HepG2 (cell line): ENCODE data around the gene ARHGAP33. TPM values are rescaled to one million over a fixed set of nuclear protein-coding genes. Genes with fewer than 3 reads are reported as not detected.

Experiments
- ATF7 ChIP-seq, 2 experiments: fragments of 450-650 bp in 1 of 2; sonication (generic) in 1 of 2; formaldehyde crosslinking in 1 of 2; IDR thresholded peaks; 2 replicates each; pipeline versions ENCODE4 v1.4.0 to v1.6.1; 2016 to 2020; ENCODE audit warnings: antibody characterized with exemption in 1 of 2, mild to moderate bottlenecking in 1 of 2, missing genetic modification reagents in 1 of 2
- KAT8 ChIP-seq: IDR thresholded peaks from 2 replicates; pipeline ENCODE4 v1.6.1; 2016; ENCODE audit warnings: missing genetic modification reagents, missing compliant biosample characterization
- KLF9 ChIP-seq: IDR thresholded peaks from 2 replicates; pipeline ENCODE4 v1.6.1; 2016; ENCODE audit warnings: low read depth
- NR1H2 ChIP-seq: sonication (generic); formaldehyde crosslinking; IDR thresholded peaks from 2 replicates; pipeline ENCODE4 v1.8.1; 2022; ENCODE audit warnings: low read depth, missing genetic modification reagents, borderline replicate concordance
- PLSCR1 ChIP-seq: sonication (generic); formaldehyde crosslinking; IDR thresholded peaks from 2 replicates; pipeline ENCODE4 v1.5.0; 2020; ENCODE audit warnings: missing genetic modification reagents, mild to moderate bottlenecking, borderline replicate concordance
- RAD21 ChIP-seq: fragments of 450-650 bp; formaldehyde crosslinking; IDR thresholded peaks from 2 replicates; pipeline ENCODE4 v1.5.0; 2020; ENCODE audit warnings: mild to moderate bottlenecking
- STAG1 ChIP-seq: sonication (generic); formaldehyde crosslinking; IDR thresholded peaks from 2 replicates; pipeline ENCODE4 v1.4.0; 2020; ENCODE audit warnings: missing genetic modification reagents
- ZXDC ChIP-seq: sonication (generic); formaldehyde crosslinking; IDR thresholded peaks from 2 replicates; pipeline ENCODE4 v1.5.0; 2020; ENCODE audit warnings: mild to moderate bottlenecking, missing genetic modification reagents
- polyA plus RNA-seq, 8 experiments: library from polyadenylated mRNA; depleted of rRNA in 3 of 8; stranded (reverse) in 7 of 8; unstranded in 1 of 8; fragments of >200 nt; fragmentation: Illumina TruSeq in 4 of 8; extraction: Trizol in 4 of 8; gene quantifications; 2 replicates each; pipeline versions ENCODE4 v1.2.1 to v1.2.3, GENCODE V29; 2011 to 2016; ENCODE audit warnings: low read depth in 4 of 8, missing spikeins in 1 of 8, mixed read lengths in 1 of 8; ENCODE audit not compliant: insufficient read depth in 1 of 8
- total RNA-seq, 5 experiments: library from RNA; depleted of rRNA; stranded (reverse); fragments of >200 nt; fragmentation: Illumina TruSeq; extraction: Trizol; gene quantifications; 2 replicates each; pipeline ENCODE4 v1.2.3, GENCODE V29; 2016; ENCODE audit warnings: low read depth in 1 of 5
- TF ChIP-seq, protein P1 (sequence below): sonication (generic); formaldehyde crosslinking; conservative IDR thresholded peaks from 2 replicates; pipeline ENCODE4 v1.8.1; 2023; ENCODE audit warnings: missing genetic modification reagents
- TF ChIP-seq, protein P2 (sequence below): IDR thresholded peaks from 2 replicates; pipeline ENCODE4 v1.6.1; 2012; ENCODE audit warnings: low read length, improper control_type of control experiment
- TF ChIP-seq, protein P3 (sequence below): IDR thresholded peaks from 2 replicates; pipeline ENCODE4 v1.6.1; 2016; ENCODE audit warnings: low read depth, missing genetic modification reagents, missing compliant biosample characterization
- TF ChIP-seq, protein P4 (sequence below): sonication (generic); formaldehyde crosslinking; IDR thresholded peaks from 2 replicates; pipeline ENCODE4 v1.4.0; 2020; ENCODE audit warnings: missing genetic modification reagents

The ARHGAP33 gene
- total and polyA plus RNA-seq, 2 of the 13 experiments (the other 11 are each of a cell fraction or from before 2014, with no cell fraction given): 1.3 to 2.7 TPM

- TF ChIP-seq, protein P1, sequence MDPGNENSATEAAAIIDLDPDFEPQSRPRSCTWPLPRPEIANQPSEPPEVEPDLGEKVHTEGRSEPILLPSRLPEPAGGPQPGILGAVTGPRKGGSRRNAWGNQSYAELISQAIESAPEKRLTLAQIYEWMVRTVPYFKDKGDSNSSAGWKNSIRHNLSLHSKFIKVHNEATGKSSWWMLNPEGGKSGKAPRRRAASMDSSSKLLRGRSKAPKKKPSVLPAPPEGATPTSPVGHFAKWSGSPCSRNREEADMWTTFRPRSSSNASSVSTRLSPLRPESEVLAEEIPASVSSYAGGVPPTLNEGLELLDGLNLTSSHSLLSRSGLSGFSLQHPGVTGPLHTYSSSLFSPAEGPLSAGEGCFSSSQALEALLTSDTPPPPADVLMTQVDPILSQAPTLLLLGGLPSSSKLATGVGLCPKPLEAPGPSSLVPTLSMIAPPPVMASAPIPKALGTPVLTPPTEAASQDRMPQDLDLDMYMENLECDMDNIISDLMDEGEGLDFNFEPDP (CRISPR knock-in tag): no peak
- peak; percentile 32 for TF ChIP-seq STAG1 (CRISPR knock-in tag)
- TF ChIP-seq, protein P2, sequence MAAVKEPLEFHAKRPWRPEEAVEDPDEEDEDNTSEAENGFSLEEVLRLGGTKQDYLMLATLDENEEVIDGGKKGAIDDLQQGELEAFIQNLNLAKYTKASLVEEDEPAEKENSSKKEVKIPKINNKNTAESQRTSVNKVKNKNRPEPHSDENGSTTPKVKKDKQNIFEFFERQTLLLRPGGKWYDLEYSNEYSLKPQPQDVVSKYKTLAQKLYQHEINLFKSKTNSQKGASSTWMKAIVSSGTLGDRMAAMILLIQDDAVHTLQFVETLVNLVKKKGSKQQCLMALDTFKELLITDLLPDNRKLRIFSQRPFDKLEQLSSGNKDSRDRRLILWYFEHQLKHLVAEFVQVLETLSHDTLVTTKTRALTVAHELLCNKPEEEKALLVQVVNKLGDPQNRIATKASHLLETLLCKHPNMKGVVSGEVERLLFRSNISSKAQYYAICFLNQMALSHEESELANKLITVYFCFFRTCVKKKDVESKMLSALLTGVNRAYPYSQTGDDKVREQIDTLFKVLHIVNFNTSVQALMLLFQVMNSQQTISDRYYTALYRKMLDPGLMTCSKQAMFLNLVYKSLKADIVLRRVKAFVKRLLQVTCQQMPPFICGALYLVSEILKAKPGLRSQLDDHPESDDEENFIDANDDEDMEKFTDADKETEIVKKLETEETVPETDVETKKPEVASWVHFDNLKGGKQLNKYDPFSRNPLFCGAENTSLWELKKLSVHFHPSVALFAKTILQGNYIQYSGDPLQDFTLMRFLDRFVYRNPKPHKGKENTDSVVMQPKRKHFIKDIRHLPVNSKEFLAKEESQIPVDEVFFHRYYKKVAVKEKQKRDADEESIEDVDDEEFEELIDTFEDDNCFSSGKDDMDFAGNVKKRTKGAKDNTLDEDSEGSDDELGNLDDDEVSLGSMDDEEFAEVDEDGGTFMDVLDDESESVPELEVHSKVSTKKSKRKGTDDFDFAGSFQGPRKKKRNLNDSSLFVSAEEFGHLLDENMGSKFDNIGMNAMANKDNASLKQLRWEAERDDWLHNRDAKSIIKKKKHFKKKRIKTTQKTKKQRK: no peak
- TF ChIP-seq ATF7 (IDR thresholded peaks at IDR 0.05): no peak
- peak; percentile 31; the same call in 1 of the 2 replicates for TF ChIP-seq ATF7 (CRISPR knock-in tag; IDR thresholded peaks at IDR 0.05)
- no peak for TF ChIP-seq ZXDC (CRISPR knock-in tag)
- TF ChIP-seq, protein P3, sequence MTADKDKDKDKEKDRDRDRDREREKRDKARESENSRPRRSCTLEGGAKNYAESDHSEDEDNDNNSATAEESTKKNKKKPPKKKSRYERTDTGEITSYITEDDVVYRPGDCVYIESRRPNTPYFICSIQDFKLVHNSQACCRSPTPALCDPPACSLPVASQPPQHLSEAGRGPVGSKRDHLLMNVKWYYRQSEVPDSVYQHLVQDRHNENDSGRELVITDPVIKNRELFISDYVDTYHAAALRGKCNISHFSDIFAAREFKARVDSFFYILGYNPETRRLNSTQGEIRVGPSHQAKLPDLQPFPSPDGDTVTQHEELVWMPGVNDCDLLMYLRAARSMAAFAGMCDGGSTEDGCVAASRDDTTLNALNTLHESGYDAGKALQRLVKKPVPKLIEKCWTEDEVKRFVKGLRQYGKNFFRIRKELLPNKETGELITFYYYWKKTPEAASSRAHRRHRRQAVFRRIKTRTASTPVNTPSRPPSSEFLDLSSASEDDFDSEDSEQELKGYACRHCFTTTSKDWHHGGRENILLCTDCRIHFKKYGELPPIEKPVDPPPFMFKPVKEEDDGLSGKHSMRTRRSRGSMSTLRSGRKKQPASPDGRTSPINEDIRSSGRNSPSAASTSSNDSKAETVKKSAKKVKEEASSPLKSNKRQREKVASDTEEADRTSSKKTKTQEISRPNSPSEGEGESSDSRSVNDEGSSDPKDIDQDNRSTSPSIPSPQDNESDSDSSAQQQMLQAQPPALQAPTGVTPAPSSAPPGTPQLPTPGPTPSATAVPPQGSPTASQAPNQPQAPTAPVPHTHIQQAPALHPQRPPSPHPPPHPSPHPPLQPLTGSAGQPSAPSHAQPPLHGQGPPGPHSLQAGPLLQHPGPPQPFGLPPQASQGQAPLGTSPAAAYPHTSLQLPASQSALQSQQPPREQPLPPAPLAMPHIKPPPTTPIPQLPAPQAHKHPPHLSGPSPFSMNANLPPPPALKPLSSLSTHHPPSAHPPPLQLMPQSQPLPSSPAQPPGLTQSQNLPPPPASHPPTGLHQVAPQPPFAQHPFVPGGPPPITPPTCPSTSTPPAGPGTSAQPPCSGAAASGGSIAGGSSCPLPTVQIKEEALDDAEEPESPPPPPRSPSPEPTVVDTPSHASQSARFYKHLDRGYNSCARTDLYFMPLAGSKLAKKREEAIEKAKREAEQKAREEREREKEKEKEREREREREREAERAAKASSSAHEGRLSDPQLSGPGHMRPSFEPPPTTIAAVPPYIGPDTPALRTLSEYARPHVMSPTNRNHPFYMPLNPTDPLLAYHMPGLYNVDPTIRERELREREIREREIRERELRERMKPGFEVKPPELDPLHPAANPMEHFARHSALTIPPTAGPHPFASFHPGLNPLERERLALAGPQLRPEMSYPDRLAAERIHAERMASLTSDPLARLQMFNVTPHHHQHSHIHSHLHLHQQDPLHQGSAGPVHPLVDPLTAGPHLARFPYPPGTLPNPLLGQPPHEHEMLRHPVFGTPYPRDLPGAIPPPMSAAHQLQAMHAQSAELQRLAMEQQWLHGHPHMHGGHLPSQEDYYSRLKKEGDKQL (CRISPR knock-in tag): no peak
- TF ChIP-seq PLSCR1: no peak
- TF ChIP-seq KAT8: peak; percentile 42
- TF ChIP-seq NR1H2: no peak
- TF ChIP-seq, protein P4, sequence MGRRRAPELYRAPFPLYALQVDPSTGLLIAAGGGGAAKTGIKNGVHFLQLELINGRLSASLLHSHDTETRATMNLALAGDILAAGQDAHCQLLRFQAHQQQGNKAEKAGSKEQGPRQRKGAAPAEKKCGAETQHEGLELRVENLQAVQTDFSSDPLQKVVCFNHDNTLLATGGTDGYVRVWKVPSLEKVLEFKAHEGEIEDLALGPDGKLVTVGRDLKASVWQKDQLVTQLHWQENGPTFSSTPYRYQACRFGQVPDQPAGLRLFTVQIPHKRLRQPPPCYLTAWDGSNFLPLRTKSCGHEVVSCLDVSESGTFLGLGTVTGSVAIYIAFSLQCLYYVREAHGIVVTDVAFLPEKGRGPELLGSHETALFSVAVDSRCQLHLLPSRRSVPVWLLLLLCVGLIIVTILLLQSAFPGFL (CRISPR knock-in tag): no peak
- TF ChIP-seq RAD21 (CRISPR knock-in tag): 0 out of 2 replicates have a peak, but pooled peaks have one; percentile 46
- no peak for TF ChIP-seq KLF9
These were observed 34.8 kb upstream of the ARHGAP33 start (continued) for GRCh38 chr19:35740423-35741202.
